ENCODE data around the gene XPO6.

The XPO6 gene

DNA sequence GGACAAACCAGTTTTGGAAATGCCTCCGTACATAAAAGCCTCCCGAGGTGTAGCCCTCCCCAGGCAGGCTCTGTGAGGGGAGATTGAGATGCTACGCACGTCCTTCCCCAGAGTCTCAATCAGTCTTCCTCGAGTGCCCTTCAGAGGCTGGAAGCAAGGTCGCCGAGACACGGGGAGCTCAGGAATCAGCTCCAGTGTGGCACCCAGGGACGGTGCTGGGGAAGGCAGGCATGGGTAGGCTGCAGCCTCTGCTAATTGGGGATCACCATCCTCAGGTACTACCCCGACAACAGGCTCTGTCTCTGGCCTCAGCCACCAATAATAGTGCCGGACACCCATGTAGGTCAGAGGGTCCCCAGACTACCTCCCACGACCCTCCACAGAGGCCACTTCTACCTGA lies 120.1 kb downstream of the XPO6 start:
- no peak for DNase-seq (ENCODE audit: low read depth in 2 of 2)

DNA sequence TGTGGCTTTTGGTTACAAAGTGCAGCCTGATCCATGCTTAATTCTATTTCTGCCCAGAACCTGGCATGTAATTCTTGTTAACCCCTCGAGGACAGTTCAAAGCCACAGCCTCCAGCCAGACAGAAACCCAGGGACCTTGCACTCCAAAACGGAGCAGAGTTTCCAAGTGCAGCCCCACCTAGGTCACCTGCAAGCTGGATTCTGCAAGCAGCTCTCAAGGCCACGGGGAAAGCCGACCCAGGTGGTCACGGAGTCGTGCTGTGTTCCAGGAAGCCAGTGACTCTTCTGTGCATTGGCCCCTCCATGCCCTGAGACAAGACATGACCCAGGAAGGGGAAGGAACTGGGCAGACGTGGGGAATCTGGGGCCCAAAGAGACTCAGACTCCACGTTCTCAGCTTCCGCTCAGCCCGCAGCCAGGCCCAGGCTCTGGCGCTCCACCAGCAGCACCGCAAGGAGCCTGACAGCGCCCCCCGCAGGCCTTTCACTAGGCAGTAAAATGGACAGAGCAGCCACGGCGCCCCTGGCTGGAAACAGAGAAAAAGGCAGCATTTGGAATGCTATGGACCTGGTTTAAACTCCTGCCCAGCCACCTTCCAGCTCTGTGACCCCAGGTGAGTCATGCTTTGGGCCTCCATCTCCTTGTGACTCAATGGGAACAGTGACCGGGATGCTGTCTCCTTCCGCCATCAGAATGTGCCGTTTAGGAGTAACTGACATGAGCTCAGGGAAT lies 121.0 kb downstream of the XPO6 start:
- no peak for DNase-seq (ENCODE audit: low read depth in 2 of 2)

DNA sequence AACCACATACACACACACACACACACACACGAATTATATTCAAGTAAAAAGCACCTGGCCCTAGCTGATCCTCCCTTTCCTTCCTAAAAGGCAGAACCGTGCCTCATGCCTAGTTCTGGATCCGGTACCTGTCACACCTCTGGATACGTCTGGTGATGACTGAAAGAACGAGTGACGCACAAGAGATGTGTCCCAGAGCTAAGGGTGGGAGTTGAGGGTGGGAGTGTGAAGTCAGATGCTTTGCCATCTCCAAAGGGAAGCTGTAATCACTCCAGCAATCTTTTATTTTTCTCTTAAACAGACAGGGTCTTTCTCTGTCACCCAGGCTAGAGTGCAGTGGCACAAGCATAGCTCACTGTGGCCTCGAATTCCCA lies 121.8 kb downstream of the XPO6 start:
- DNase-seq (ENCODE audit: low read depth in 2 of 2): no peak

DNA sequence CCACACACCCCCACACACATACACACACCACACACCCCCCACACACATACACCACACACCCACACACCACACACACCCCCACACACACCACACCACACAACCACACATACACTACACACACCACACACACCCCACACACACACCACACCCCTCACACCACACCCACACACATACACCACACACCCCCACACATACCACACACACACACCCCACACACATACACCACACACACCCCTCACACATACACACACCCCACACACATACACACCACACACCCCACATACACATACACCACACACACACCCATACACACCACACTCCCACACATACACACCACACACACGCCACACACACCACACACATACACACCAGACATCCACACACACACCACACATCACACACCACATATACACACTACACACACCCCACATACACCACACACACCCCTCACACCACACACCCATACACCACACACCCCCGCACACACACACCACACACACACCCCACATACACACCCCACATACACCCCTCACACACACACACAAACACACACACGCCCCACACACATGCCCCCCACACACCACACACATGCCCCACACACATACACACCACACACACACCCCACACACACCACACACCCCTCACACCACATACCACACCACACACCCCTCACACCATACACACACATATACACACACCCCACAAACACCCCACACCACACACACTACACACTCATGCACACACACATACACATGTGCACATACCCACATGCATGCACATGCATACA lies 122.4 kb downstream of the XPO6 start:
- DNase-seq (ENCODE audit: low read depth in 2 of 2): no peak

DNA sequence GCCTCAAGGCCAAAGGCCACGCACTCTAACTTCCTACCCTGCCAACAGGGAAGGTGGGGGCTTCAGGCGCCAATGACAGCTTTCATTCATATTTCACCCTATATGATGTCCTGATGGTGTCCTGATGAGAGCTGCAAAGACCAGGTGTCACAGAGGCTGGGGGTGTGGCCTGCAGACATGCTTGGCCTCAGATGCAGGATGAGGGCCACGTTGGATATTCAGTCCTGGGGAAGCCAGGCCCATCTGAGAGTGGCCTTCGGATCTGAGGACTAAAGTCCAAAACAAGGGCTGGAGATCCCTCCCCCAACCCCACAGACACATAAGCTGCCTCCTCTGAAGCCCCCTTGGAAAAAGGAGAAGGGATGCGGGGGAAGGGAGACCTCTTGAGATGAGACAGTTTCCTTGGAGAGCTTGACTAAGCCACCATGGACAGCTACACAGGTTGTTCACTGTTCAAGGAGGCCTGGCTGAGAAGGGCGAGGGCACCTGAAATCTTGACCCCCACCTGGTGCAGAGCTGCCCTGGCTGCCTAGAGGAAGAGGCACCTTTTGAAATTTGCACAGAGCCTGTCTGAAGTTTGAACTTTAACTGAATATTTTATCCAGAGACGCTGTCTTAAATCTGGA lies 124.0 kb downstream of the XPO6 start:
- DNase-seq (ENCODE audit: low read depth in 2 of 2): no peak

DNA sequence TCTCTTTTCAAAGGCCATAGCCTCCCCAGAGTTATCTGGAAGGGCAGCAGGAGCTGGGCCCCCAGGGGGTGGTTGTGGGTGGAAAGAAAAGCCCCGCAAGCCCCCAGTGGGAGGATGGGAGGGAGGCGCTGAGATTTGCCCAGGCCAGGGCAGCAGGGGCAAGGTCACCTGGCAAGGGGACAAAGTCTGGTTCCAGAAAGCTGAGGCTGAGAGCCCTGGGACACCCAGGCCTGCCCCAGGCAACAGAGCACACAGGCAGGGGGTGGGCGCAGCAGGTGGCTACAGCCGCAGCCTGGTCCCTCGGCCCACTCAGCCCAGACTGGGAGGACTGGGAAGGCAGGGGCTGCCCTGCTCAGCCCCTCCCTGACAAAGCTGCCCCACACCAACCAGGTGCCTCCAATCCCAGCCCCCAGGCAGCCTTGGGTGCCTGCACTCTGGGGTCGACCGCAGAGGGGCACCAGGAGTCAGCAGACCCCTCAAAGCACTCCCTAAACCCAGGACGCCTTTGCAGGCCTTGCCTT lies 124.6 kb downstream of the XPO6 start:
- no peak for DNase-seq (ENCODE audit: low read depth in 2 of 2)

DNA sequence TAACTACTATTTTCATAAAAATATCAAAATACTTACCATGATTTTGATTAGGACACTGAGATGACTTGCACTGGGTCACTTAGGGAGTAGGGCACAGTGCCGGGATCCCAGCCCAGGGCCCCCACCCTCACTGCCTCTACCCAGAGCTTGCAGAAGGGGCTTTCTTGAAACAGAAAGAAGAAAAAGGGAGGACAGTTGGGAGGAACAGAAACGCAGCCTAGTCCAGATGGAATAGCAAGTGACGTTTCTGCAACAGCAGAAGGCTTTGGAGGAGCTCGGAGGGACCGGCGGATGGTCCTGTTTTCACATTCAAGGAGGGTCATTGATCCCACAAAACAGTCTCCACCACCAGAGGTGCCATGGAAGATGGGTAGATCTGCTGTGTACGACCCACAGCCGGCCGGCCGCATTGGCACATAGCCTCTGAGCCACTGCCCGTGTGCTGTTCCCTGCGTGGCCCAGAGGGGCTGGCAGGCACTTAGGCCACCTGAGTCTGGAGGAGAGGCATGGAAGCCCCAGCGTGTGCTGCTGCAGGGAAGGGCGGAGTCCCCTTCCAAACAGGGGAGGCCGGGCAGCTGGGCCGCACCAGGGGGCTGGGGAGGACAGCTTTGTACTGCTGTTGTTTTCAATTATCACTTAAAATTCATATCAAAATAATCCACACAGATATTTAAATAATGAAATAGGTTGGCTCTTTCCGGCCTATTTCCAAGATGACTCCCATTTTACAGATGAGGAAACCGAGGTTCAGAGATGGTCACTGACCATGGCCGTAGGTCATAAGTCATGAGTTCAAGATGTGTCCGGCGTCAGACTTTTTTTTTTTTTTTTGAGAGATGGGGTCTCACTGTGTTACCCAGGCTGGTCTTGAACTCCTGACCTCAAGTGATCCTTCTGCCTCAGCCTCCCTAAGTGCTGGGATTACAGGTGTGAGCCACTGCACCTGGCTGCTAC lies 125.3 kb downstream of the XPO6 start:
- DNase-seq (ENCODE audit: low read depth in 2 of 2): no peak

DNA sequence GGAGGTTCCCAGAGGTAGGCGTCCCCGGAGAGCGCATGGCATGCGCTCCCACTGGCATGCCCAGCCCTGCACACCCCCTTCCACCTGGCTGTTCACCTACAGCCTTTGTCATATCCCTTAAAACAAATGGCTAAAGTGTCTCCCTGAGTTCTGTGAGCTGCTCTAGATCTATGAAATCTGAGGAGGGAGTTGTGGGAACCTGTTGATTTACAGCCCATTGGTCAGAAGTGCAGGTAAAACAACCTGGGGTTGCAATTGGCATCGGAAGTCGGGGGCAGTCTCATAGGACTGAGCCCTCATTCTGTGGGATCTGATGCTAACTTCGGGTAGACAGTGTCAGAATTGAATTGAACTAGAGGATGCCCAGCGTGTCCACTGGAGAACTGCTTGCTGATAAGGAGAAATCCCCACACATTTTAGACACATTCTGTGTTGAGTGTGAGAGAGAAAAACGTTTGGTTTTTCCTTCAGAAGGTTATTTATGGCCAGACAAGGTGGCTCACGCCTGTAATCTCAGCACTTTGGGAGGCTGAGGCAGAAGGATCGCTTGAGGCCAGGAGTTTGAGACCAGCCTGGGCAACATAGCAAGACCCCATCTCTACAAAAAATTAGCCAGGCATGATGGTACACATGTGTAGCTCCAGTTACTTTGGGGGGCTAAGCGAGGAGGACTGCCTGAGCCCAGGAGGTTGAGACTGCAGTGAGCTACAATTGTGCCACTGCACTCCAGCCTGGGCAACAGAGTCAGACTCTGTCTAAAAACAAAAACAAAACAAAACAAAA lies 126.2 kb downstream of the XPO6 start:
- DNase-seq (ENCODE audit: low read depth in 2 of 2): no peak

DNA sequence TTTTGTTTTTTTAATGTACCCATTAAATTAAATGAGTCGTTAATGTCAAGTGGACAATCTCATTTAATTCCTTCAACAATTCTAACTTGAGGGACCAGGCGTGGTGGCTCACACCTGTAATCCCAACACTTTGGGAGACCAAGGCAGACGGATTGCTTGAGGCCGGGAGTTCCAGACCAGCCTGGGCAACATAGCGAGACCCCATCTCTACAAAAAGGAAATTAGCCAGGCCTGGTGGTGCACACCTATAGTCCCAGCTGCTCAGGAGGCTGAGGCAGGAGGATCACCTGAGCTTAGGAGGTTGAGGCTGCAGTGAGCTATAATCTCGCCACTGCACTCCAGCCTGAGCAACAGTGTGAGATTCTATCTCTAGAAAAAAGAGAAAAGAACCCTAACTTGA lies 127.6 kb downstream of the XPO6 start:
- no peak for DNase-seq (ENCODE audit: low read depth in 2 of 2)

DNA sequence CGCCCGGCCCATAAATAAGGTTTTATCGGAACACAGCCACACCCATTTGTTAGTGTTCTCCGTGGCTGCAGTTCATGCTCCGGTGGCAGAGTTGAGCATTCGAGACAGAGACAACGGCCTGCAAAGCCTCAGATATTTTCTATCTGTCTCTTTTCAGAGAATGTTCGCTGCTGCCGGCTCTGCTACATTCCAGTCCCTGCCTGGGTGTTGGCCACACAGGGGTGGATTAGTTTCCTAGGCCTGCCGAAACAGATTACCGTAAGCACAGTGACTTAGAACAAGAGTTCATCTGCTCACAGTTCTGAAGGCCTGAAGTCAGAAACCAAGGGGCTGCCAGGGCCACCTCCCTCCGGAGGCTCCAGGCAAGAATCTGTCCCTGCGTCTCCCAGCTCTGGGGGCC lies 129.1 kb downstream of the XPO6 start:
- no peak for DNase-seq (ENCODE audit: low read depth in 2 of 2)

DNA sequence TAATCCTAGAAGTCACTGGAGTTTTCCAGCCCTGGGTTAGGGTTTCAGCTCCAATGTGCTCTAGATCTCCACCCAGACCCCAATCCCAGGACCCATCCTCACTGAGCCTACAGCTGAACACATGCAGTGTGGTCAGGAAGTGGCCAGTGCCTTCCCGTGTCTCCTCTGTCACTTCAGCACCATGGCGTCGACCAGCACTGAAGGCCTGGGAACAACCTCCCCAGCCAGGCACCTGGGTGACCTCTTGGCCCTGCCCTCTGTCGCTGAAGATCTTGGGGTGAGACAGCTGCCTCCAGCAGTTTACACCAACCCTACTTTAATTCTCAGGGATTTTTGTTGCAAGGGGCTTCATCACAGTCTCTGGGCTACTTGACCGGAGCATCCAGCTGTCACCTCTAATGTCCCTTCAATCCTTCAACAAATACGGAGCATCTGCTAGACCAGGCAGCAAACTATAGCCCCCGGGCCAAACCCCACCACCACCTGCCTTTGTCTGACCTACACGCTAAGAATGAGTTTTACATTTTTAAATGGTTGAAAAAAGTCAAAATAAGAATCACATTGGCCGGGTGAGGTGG lies 130.3 kb downstream of the XPO6 start:
- DNase-seq (ENCODE audit: low read depth in 2 of 2): no peak

DNA sequence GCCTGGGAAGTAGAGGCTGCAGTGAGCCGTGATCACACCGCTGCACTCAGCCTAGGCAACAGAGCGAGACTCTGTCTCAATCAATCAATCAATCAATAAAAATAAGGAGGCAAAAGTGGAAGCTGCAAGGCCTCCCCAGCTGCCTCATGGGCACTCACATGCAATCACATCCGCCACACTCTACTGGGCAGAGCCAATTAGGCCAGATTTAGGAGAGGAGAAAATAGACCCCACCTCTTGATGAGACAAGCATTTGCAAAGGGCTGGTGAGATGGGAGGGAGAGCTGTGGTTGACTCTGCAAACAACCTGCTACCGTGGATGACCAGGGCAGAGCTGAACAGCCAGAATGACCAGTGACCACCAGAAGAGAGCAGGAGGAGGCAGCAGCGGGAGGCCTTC lies 133.5 kb downstream of the XPO6 start:
- DNase-seq (ENCODE audit: low read depth in 2 of 2): no peak

DNA sequence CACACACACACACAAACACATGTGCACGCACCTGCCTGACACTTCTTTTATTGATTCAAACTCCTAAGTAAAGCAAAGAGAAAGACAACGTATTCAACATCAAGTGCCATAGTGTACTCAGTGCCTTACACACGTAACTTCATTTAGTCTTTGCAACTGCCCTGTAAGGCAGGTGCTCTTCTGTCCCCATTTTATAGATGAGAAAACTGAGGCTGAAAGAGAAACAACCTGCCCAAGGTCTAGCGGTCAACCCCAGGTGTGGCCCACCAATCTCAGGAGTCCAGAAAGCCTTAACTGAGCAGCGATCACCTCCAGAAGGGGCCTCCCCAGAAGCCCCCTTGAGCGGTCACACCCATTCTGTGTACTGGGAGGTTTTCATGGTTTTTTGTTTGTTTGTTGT lies 137.9 kb downstream of the XPO6 start:
- DNase-seq (ENCODE audit: low read depth in 2 of 2): no peak

DNA sequence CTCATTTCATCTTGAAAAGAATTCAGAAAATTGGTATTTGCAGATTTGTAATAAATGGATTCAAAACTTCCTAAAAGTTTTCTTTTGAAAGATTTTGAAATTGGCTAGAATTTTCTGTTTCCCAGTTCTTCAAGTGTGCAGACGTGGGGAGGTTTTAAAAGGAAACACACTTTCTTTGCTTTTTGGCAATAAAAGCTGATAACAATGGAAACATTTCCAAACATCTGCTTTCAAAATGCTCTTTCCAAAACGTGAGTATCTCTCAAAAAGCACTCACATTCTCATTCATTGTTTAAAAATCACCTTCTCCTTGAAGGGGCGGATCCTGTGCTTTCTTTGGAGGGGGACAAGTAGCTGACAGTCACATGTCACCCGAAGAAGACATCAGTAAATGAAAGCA lies 139.7 kb downstream of the XPO6 start:
- DNase-seq (ENCODE audit: low read depth in 2 of 2): no peak

DNA sequence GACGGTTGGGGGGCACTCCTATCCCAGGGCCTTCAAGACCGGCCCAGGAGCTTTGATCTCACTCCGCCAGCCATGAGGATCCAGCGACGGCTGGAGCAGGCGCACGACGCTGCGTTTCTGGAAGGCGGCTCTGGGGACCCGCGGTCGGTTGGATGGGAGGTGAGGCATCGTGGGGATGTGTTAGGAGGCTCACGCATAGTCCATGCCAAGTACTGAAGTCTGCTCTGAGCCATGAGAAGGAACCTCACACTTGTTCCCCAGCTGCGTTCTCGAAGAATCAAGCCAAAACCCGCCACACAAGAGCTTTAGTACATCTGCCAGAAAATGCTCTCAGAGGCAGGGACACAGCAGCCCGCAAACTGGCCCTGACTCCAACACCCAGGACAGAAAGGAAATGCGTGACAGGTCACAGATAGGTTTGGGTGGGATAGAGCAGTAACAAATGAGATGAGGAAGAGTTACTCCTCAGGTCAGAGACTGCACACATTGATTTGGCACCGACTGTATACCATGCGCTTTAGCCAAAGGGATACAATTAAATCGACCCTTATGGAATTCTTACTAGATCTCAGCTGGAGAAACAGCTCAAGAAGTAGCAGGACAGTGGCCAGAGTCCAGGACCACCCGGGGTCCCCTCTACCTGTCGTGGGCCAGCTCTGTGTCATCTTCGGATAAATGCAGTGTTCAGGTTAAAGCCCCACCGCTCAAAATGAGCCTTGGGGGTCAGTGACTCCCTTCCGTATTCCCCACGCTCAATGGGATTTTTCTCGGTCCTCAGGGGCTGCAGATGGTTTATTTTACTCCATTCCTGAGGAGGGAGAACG lies 141.6 kb downstream of the XPO6 start:
- DNase-seq (ENCODE audit: low read depth in 2 of 2): no peak

DNA sequence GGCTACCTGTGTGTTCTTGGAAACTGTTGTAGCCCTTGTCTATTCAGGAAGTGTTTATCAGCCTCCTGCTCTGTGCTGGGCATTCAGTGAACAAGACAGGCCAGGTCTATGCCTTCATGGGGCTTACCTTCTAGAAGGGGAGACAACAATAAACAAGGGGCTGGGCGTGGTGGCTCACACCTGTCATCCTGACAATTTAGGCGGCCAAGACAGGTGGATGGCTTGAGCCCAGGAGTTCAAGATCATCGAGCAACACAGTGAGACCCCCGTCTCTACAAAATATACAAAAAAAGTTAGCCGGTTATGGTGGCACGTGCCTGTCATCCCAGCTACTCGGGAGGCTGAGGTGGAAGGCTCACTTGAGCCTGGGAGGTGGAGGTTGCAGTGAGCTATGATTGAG lies 142.8 kb downstream of the XPO6 start:
- DNase-seq (ENCODE audit: low read depth in 2 of 2): no peak

DNA sequence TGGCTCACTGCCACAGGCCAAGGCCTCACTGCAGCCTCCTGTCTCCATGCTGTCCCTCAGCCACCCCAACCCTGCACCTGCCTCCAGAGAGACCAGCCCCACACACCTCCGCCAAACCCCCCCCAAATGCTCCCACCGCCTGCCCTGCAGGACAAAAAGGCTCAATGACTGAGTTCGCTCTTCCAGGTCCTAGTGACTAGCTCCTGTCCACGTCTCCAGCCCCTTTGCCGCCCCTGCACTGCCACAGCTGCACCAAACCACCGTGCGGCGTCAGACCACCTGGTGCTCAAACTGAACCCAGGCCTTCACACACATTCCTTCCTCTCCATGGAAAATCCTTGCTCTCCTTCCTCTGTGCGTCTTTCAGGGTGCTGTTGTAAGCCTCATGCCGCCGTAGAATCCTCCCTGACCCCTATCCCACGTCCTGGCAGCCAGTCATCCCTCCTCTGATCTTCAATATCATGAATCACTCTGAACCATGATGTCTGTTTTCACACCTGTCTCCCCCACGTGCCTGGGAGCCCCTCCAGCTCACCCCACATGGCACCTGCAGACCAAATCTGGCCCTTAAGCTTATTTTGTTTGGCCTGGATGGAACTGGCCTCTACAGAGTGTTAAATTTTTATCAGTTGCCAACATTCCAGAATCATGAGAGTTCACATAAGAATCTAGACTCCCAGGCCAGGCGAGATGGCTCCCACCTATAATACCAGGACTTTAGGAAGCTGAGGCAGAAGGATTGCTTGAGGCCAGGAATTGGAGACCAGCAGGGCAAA lies 144.0 kb downstream of the XPO6 start:
- no peak for DNase-seq (ENCODE audit: low read depth in 2 of 2)

DNA sequence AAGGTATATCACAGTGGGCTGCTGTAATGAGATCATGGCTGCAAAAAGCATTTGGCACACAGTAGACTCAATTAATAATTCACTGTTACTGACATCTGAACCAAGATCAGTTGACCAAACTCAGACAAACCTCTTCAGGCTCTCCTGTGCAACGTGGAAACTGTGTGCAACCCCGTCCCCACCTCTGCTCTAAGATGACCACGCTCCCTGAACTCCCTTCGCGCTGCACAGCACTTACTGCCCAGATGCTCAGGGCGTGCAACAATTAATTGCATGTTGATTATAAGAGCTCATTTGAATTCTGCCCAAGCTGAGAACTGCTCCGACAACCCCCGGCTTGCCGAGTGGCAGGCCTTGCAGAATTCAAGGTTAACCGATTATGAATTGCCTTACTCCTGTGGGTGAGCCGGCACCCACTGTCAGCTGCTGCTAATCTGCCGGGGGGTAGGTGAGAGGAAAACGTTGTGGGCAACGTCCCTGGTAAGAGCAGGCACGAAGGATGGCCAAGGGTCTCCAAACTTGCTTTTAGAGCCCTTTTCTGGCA lies 147.0 kb downstream of the XPO6 start:
- no peak for DNase-seq (ENCODE audit: low read depth in 2 of 2)

DNA sequence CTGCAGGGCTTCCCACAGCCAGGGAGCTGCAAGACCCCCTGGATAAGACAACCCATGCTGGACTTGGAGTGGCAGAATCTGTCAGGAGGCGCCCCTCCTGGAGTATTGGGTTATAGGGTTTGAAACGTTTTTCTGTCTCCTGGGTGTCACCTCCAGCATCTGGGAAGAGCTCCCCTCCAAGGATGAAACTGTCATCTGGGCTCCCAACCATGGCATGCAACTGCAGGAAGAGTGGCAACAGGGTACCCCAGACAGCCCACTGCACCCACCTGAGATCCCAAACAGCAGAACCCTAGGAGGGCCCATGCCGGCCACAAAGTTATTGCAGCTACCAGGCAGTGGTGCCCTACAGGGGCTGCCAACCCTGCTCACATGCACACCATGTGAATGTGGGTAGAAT lies 147.6 kb downstream of the XPO6 start:
- DNase-seq (ENCODE audit: low read depth in 2 of 2): no peak
